ENCODE data around the gene MDM4.

GRCh38 chr1:204591473-204592090 is 75.4 kb downstream of the MDM4 start:
- no peak for TF ChIP-seq CTCF (conservative IDR thresholded peaks at IDR 0.05; ENCODE audit: low read length)
- TF ChIP-seq EZH2phosphoT487 (IDR thresholded peaks at IDR 0.05; ENCODE audit: borderline replicate concordance, low read depth, low read length), result no peak

Measured in OCI-LY7 (cell line).